ENCODE measurements around the gene RASGRP1. TPM values are rescaled to one million over a fixed set of nuclear protein-coding genes. Genes with fewer than 3 reads are reported as not detected.

RASGRP1 gene
- total RNA-seq, 4 donors from 2014 or later = 15.0 to 23.1 (median 19.5) TPM

GRCh38 chr15:38499651-38500050, 65.0 kb downstream of the RASGRP1 start:
- DNase-seq (ENCODE audit: low spot score in 2 of 2) = no peak
- WGBS, 2 donors = 92 to 100% methylated on average over 1 of the region's 1 CpG
- TF ChIP-seq, protein P1, sequence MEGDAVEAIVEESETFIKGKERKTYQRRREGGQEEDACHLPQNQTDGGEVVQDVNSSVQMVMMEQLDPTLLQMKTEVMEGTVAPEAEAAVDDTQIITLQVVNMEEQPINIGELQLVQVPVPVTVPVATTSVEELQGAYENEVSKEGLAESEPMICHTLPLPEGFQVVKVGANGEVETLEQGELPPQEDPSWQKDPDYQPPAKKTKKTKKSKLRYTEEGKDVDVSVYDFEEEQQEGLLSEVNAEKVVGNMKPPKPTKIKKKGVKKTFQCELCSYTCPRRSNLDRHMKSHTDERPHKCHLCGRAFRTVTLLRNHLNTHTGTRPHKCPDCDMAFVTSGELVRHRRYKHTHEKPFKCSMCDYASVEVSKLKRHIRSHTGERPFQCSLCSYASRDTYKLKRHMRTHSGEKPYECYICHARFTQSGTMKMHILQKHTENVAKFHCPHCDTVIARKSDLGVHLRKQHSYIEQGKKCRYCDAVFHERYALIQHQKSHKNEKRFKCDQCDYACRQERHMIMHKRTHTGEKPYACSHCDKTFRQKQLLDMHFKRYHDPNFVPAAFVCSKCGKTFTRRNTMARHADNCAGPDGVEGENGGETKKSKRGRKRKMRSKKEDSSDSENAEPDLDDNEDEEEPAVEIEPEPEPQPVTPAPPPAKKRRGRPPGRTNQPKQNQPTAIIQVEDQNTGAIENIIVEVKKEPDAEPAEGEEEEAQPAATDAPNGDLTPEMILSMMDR (IDR thresholded peaks at IDR 0.05) = no peak
- no peak for TF ChIP-seq POLR2A (IDR thresholded peaks at IDR 0.05)

DNA sequence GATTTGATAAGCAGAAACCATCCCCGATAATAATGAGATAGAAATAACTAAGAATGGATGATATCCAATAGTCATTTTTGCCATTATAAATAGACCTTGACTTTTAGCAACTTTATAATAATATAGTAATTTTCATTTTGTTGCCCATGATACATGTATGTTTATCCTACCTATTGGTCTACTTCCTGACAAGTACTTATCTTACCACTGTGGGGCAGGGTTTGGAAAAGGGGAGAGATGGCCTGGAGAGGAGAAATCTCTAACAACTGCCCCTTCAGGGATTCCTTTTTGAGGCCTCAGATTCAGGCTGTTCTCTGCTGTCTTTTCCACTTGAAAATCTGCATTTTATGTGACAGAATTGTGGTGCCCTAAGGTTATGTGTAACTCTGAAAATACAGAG, 68.5 kb downstream of the RASGRP1 start:
- H3K4me3 ChIP-seq (ENCODE audit: low read depth, poor library complexity, severe bottlenecking) = no peak overlapping the region
- intact Hi-C loops (cut with DNase I; ENCODE audit: low total_unique reads) = no loop called here
- no peak for DNase-seq (ENCODE audit: low spot score in 2 of 2)
- 87 to 88% methylated on average over 1 of the region's 1 CpG for WGBS, 2 donors
- no peak for TF ChIP-seq POLR2A (IDR thresholded peaks at IDR 0.05)
- TF ChIP-seq, protein P1 (IDR thresholded peaks at IDR 0.05) = no peak

More at GRCh38 chr15:38499651-38500050, 65.0 kb downstream of the RASGRP1 start:
- intact Hi-C loops (cut with DNase I; ENCODE audit: low total_unique reads) = no loop called here
- no peak overlapping the region for H3K4me3 ChIP-seq (ENCODE audit: low read depth, poor library complexity, severe bottlenecking)

DNA sequence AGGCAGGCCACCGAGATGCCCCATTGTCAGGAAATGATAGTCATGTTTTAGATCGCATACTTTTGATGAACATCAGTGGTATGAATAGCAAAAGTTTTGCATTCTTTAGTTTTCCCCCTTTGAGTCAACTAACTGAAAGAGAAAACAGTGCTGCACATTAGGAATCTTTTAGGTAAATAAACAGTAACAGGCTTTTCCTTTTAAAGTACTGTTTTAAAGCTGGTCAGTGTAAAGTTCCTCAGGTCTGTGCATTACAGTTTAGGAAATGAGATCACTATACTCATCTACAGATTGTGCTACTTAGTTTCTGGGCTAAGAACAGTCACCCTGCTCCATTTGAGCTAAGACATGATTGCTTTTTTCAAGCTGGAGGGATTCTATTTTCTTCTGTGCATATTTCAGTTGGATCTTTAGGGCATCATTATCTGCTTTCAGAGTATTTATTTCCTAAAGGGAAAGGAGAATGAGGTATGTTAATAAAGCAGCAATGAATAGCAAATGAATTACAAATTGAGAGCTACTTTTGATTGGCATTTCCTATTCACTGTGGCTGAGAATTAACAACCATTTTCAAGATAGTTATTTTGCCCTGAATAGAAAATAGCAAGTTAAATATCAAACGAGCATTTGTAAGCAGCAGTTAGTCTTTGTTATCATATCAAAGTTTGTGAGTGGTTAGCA, 74.2 kb downstream of the RASGRP1 start:
- WGBS, 2 donors = 82 to 86% methylated on average over 3 of the region's 3 CpGs
- intact Hi-C loops (cut with DNase I; ENCODE audit: low total_unique reads) = no loop called here

GRCh38 chr15:38487378-38487777, 77.2 kb downstream of the RASGRP1 start:
- intact Hi-C loops (cut with DNase I; ENCODE audit: low total_unique reads) = loop anchor here (5.0 kb wide), 1 partner anchor 1055 kb away; no protein-coding TSS in a partner anchor
- no peak for DNase-seq (ENCODE audit: low spot score in 2 of 2)
- no peak for TF ChIP-seq POLR2A (IDR thresholded peaks at IDR 0.05)
- no peak overlapping the region for H3K4me3 ChIP-seq (ENCODE audit: low read depth, poor library complexity, severe bottlenecking)
- 93 to 100% methylated on average over 1 of the region's 1 CpG for WGBS, 2 donors

More for the DNA sequence above, 74.2 kb downstream of the RASGRP1 start:
- no peak overlapping the region for H3K4me3 ChIP-seq (ENCODE audit: low read depth, poor library complexity, severe bottlenecking)
- DNase-seq (ENCODE audit: low spot score in 2 of 2) = no peak
- no peak for TF ChIP-seq POLR2A (IDR thresholded peaks at IDR 0.05)
- TF ChIP-seq, protein P1 (IDR thresholded peaks at IDR 0.05) = no peak

DNA sequence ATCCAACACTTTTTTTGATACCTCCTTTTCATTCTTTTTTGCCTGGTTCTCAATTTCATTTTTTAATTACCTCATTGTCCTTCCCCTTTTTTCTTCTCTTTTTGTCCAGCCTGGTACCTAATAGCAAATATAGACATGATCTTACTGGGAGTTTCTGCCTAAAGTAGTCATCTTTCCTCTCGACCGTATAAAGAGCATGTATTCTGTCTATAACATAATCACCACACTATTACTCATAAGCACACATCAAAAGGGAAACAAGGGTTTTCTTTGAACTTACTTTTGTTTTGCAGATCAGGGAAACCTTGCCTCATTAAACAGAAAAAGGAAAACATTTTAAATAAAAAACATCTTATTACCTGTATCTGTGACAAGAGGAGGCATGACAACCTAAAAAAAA, 77.7 kb downstream of the RASGRP1 start:
- no peak for DNase-seq (ENCODE audit: low spot score in 2 of 2)
- TF ChIP-seq, protein P1 (IDR thresholded peaks at IDR 0.05) = no peak
- no peak for TF ChIP-seq POLR2A (IDR thresholded peaks at IDR 0.05)
- H3K4me3 ChIP-seq (ENCODE audit: low read depth, poor library complexity, severe bottlenecking) = no peak overlapping the region
- 74 to 75% methylated on average over 2 of the region's 2 CpGs for WGBS, 2 donors
- intact Hi-C loops (cut with DNase I; ENCODE audit: low total_unique reads) = loop anchor here (5.0 kb wide), 1 partner anchor 1055 kb away; no protein-coding TSS in a partner anchor

DNA sequence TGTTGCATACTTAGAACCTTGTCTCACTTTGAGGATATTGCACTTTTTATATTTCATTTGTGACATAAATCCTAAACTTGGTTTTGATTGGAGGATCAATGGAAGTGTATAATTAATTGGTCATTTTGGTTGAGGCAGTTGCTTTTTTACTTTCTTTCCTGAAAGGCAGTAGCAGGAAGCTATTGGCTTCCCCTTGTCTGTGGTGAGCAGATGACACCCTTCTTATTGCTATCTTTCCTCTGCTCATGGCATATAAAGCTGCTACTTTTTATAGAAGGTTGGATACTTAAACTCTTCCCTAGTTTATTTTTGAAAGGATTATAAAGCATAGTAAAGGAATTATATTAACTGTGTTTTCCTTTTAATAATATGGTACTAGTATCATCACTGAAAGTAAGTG, 82.0 kb downstream of the RASGRP1 start:
- TF ChIP-seq, protein P1 (IDR thresholded peaks at IDR 0.05) = no peak
- no peak for TF ChIP-seq POLR2A (IDR thresholded peaks at IDR 0.05)
- intact Hi-C loops (cut with DNase I; ENCODE audit: low total_unique reads) = no loop called here
- DNase-seq (ENCODE audit: low spot score in 2 of 2) = no peak
- no peak overlapping the region for H3K4me3 ChIP-seq (ENCODE audit: low read depth, poor library complexity, severe bottlenecking)
